SK-N-SH treated with all-trans-retinoic acid at 6 μM for 48 hours (cell line): ENCODE measurements around the gene TMC7.

Experiments
- ATAC-seq: fragments of 200-7000 bp; cut with Tn5 transposase; 3 replicates; pipeline ENCODE4 v1.9.1; 2020; ENCODE audit warnings: mild to moderate bottlenecking, moderate library complexity
- ARNTL ChIP-seq: fragments of 450-650 bp; formaldehyde crosslinking; IDR thresholded peaks from 2 replicates; pipeline ENCODE4 v1.5.0; 2020; ENCODE audit warnings: low read depth, mild to moderate bottlenecking, moderate library complexity, borderline replicate concordance
- BACH2 ChIP-seq: fragments of 250-450 bp; sonication (Bioruptor Pico); IDR thresholded peaks from 2 replicates; pipeline ENCODE4 v1.9.0; 2021; ENCODE audit warnings: mild to moderate bottlenecking, borderline replicate concordance
- CREB5 ChIP-seq: fragments of 250-450 bp; sonication (Bioruptor Pico); IDR thresholded peaks from 2 replicates; pipeline ENCODE4 v1.5.1; 2020; ENCODE audit warnings: low read depth, mild to moderate bottlenecking, moderate library complexity
- CSDC2 ChIP-seq: fragments of 250-450 bp; sonication (Bioruptor Pico); IDR thresholded peaks from 2 replicates; pipeline ENCODE4 v1.5.0; 2020; ENCODE audit warnings: mild to moderate bottlenecking, moderate library complexity
- ESRRG ChIP-seq: fragments of 250-450 bp; sonication (Bioruptor Pico); IDR thresholded peaks from 2 replicates; pipeline ENCODE4 v1.6.1; 2021; ENCODE audit warnings: mild to moderate bottlenecking
- GLIS3 ChIP-seq: fragments of 250-450 bp; sonication (Bioruptor Pico); IDR thresholded peaks from 2 replicates; pipeline ENCODE4 v1.5.0; 2020; ENCODE audit warnings: mild to moderate bottlenecking, moderate library complexity
- PATZ1 ChIP-seq: fragments of 250-450 bp; sonication (Bioruptor Pico); IDR thresholded peaks from 2 replicates; pipeline ENCODE4 v1.8.0; 2020; ENCODE audit warnings: mild to moderate bottlenecking, moderate library complexity, borderline replicate concordance
- RARB ChIP-seq: fragments of 250-450 bp; sonication (Bioruptor Pico); IDR thresholded peaks from 2 replicates; pipeline ENCODE4 v1.8.0; 2021; ENCODE audit warnings: mild to moderate bottlenecking, moderate library complexity
- TCF4 ChIP-seq: fragments of 250-450 bp; sonication (Bioruptor Pico); IDR thresholded peaks from 2 replicates; pipeline ENCODE4 v1.8.0; 2021; ENCODE audit warnings: mild to moderate bottlenecking, moderate library complexity, borderline replicate concordance
- TSHZ2 ChIP-seq: fragments of 250-450 bp; sonication (Bioruptor Pico); IDR thresholded peaks from 2 replicates; pipeline ENCODE4 v1.5.0; 2020; ENCODE audit warnings: mild to moderate bottlenecking, moderate library complexity
- ZC3H10 ChIP-seq: fragments of 250-450 bp; sonication (Bioruptor Pico); IDR thresholded peaks from 2 replicates; pipeline ENCODE4 v1.5.1; 2021; ENCODE audit warnings: mild to moderate bottlenecking, moderate library complexity
- ZFP3 ChIP-seq: fragments of 250-450 bp; sonication (Bioruptor Pico); IDR thresholded peaks from 2 replicates; pipeline ENCODE4 v1.5.0; 2020; ENCODE audit warnings: mild to moderate bottlenecking, moderate library complexity
- ZNF70 ChIP-seq: fragments of 450-650 bp; formaldehyde crosslinking; IDR thresholded peaks from 2 replicates; pipeline ENCODE4 v1.5.0; 2020; ENCODE audit warnings: mild to moderate bottlenecking, moderate library complexity
- ZNF8 ChIP-seq: fragments of 450-650 bp; formaldehyde crosslinking; IDR thresholded peaks from 2 replicates; pipeline ENCODE4 v1.5.0; 2020; ENCODE audit warnings: mild to moderate bottlenecking, moderate library complexity
- TF ChIP-seq, protein P1 (sequence below): fragments of 250-450 bp; sonication (Bioruptor Pico); IDR thresholded peaks from 2 replicates; pipeline ENCODE4 v1.5.1; 2021; ENCODE audit warnings: mild to moderate bottlenecking, moderate library complexity

Gene TMC7

GRCh38 chr16:19084139-19084538 lies 100.4 kb downstream of the TMC7 start:
- ATAC-seq = no peak

DNA sequence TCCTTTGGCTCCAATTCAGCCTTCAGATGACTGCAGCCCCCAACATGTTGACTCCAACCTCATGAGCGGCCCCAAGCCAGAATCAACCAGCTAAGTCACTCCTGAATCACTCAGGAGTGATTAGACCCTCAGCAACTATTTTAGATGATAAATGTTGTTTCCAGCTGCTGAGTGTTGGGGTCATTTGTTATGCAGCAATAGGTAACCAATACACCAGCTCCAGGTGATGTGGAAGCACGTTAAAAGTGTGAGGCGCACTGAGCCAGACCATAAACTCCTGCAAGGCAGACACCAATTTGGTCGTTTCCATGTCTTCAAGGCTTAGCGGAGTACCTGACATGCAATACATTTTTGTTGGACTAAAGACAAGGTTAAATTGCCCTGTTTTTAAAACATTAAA lies 101.1 kb downstream of the TMC7 start:
- ATAC-seq = no peak

More at GRCh38 chr16:19084139-19084538, 100.4 kb downstream of the TMC7 start:
- TF ChIP-seq GLIS3 (CRISPR knock-in tag) (no peak), ZFP3 (CRISPR knock-in tag) (no peak), BACH2 (CRISPR knock-in tag) (no peak), ESRRG (CRISPR knock-in tag) (no peak), CREB5 (CRISPR knock-in tag) (no peak), CSDC2 (CRISPR knock-in tag) (no peak)
- TF ChIP-seq, all 23 proteins: peak for 0

DNA sequence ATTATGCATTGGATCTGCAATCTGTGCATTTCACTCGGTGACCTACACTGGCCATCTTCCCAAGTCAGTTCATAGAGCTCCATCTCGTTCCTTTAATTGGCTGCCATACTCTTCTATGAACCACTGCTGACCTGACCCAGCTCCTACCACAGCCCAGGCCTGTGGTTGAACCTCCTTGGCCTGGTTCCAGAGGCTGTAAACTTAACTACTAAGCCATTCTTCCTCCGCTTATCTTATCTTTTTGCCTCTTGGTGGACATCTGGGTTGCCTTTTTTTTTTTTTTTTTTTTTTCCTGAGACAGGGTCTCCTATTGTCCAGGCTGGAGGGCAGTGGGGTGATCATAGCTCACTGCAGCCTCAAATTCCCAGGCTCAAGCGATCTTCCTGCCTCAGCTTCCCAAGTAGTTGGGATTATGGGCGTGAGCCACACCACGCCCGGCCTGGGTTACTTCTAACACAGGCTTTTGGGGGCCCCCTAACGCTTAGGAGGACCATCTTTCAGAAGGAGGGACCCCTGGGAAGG lies 102.0 kb downstream of the TMC7 start:
- TF ChIP-seq ARNTL (CRISPR knock-in tag) (no peak), ZFP3 (CRISPR knock-in tag) (no peak), ZC3H10 (CRISPR knock-in tag) (no peak), ESRRG (CRISPR knock-in tag) (no peak), ZNF8 (CRISPR knock-in tag) (no peak), PATZ1 (no peak), ZNF70 (no peak), CSDC2 (CRISPR knock-in tag) (no peak), CREB5 (CRISPR knock-in tag) (no peak)
- TF ChIP-seq, protein P1, sequence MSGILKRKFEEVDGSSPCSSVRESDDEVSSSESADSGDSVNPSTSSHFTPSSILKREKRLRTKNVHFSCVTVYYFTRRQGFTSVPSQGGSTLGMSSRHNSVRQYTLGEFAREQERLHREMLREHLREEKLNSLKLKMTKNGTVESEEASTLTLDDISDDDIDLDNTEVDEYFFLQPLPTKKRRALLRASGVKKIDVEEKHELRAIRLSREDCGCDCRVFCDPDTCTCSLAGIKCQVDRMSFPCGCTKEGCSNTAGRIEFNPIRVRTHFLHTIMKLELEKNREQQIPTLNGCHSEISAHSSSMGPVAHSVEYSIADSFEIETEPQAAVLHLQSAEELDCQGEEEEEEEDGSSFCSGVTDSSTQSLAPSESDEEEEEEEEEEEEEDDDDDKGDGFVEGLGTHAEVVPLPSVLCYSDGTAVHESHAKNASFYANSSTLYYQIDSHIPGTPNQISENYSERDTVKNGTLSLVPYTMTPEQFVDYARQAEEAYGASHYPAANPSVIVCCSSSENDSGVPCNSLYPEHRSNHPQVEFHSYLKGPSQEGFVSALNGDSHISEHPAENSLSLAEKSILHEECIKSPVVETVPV (CRISPR knock-in tag) = no peak
- no peak for ATAC-seq

More for the DNA sequence above, 101.1 kb downstream of the TMC7 start:
- TF ChIP-seq ZFP3 (CRISPR knock-in tag) (no peak), TCF4 (CRISPR knock-in tag) (no peak)

DNA sequence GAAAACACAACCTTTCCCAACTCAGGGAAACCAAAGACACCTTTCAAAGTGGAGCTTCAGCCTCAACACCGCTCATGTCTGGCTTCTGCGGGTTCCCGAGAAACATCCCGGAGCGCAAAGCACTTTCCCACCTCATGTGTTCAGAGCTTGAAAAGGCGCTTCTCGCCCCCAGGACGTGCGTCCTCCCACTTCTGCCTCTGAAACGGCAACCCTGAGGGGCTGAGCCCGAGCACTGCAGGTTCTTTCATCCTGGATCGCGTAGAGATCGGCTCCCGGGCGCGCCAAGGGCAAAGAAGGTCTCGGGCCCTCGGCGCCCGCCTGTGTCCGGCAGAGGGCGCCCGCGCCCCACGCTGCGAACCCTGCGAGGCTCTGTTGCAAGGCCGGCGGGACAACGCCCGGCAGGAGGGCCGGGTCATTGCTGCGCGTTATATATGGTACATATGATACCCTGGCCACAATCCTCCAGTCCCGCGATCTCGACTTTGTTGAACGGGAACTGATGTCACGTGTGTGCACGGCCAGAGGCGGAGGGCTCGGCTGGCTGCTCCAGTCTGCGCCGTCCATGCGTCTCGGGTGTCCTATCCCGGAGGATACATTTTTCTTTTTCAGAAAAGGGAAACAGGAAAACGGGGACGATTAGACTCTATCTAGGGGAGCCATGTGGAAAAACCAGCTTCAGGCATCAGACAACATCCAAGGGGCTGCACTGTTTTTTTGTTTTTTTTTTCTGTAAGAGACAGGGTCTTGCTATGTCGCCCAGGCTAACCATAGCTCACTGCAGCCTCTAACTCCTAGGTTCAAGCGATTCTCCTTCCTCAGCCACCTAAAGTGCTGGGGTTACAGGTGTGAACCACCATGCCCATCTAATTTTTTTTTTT lies 102.8 kb downstream of the TMC7 start:
- TF ChIP-seq ZNF70 = no peak
- no peak for TF ChIP-seq RARB (CRISPR knock-in tag)
- no peak for TF ChIP-seq CSDC2 (CRISPR knock-in tag)
- TF ChIP-seq TSHZ2 (CRISPR knock-in tag) = 0 out of 2 replicates have a peak, but pooled peaks have one; percentile 38
- no peak for TF ChIP-seq CREB5 (CRISPR knock-in tag)
- peak; percentile 99 for ATAC-seq
